Hypothalamus (tissue), 51 donors: Measurements from ENCODE around the gene MARK1.

Experiments used
- DNase-seq, 51 donors: peaks; one replicate each; lab custom pipeline; 2025; lab: John Stamatoyannopoulos, UW

MARK1 gene

DNA sequence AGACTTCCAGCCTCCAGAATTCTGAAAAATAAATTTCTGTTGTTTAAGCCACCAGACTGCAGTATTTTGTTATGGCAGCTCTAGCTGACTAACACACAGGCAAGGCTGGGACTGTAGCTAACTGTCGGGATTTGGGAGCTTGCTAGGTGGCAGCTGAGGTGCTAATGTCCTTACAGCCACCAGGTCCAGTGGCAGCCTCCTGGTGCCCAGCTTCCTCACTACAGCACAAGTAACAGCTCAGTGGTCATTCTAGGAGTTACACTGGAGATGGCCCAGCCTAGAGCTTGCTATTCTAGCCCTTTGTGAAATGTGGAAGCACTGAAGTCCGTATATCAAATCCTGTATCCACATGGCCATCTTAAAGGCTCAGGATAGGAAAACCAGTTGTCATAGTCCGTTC lies 157.9 kb downstream of the MARK1 start:
- DNase-seq, result no peak

DNA sequence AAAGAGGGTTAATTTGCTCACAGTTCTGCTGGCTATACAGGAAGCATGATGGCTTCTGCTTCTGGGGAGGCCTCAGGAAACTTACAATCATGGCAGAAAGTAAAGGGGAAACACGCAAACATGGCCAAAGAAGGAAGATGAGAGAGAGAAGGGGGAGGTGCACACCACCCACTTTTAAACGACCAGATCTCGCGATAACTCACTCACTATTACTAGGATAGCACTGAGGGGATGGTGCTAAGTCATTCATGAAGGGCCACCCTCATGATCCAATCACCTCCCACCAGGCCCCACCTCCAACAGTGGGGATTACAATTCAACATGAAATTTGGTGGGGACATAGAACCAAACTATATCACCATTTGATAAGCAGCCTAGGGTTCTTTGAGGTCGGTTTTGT lies 159.9 kb downstream of the MARK1 start:
- DNase-seq, result no peak

DNA sequence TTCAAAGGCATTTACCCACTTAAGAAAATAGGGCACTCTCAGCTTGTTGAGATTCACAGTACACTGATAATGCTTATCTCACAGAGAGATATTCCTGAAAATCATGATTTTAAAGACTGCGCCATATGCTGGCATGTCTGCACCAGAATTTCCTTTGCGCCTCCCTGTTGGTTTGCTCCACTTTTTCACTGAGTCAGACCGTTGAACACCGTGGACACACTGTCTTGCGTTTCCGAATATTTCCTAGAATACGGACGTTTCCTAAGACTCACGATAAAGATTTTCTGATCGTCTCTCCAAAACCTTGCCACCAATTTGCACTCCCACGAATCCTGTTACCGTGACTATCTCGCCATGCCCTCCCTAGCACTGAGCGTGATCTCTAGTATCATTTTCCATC lies 161.7 kb downstream of the MARK1 start:
- DNase-seq, result no peak

DNA sequence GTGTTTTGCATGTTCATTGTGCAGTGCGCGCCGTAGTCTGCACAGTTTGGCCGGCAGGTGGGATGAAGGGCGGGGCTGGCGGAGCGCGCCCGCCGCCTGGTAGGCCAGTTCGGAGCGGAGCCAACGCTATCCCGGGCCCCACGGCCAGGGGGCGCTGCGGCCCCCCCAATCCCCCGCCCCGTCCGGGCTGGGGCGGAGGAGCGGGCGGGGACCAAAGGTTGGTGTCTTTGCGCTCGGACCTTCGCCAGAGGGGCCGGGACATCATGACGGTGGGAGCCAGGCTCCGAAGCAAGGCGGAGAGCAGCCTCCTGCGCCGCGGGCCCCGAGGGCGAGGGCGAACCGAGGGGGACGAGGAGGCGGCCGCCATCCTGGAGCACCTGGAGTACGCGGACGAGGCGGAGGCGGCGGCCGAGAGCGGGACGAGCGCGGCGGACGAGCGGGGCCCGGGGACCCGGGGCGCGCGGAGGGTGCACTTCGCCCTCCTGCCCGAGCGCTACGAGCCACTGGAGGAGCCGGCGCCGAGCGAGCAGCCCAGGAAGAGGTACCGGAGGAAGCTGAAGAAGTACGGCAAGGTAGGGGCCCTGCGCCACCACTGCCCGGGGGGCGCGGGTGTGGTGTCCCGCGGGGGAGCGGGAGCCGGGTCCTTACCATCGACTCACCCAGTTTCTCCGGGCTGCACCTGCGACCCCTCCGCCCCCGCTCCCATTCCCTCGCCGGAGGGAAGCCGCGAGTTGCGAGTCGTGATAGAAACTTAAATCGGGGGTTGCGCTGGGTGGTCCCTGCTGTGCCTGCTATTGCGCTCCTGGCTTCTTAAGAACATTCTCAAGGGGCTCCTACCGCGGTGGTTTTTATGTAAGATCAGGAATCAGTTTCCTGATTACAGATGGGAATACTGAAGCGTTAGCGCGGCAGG lies 162.5 kb downstream of the MARK1 start, which contains the start of gene C1orf115:
Gene C1orf115, plus strand, starts transcription at position 224 of the 913 bp plus-strand sequence. Its CDS starts 40 bp downstream, at position 264.
- DNase-seq, result peak in 29 of 51 donors; percentile 5 to 68 (median 16)

DNA sequence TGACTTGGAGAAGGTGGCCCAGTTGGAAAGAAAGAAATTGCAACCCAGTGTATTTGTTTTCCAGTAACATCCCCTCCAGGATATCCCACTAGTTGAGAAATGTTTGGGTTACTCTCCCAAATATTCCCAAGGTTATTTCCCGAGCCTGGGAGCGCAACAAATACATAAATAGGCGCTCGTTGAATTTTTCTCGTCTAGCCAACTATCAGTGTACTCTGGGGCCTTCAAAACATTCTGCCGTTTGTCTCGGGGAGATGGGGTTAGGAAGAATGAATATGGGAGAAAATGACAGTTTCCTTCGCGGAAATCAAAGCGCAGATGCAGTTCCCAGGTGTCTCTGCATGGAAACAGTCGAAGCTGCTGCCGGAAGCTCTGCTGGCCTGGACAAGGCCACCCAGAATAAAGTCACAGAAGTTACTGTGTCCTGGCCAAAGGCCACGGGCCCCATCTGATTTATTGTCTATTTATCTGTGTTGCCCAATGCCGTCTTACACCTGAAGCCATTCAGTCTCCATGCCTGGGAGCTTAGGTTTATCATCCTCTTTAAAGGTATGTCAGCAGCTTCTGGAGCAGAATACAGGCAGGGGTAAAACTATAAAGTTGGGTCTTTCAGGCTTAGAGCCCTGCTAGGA lies 163.2 kb downstream of the MARK1 start:
- DNase-seq, result no peak

DNA sequence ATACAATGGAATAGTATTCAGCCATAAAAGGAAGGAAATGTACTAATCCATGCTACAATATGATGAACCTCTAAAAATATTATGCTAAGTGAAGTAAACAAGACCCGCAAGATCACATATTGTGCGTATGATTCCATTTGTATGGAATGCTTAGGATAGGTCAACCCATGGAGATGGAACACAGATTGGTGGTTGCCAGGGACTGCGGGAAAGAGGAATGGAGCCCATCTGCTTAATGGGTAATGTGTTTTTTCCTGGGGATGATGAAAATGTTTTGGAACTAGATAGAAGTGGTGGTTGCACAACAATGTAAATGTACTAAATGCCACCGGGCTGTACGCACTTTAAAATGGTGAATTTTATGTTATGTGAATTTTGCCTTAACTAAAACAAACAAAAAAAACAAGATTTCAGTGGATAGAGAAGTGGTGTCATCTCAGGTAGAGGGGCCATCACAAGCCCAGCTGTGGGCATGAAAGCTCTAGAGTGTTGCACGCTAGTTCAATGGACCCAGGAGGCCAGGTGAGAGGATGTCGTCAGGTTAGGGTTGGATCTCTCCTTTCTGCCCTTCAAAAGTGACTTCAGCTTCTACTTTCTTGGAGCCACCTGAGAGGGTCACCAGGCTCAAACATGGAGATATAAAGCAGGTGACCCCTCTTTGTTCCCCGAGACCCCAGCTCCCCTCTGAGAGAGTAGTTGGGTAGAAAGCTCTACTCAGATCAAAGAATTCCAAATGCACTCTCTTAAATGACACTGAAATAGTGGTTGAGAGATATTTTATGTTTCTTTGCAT lies 164.7 kb downstream of the MARK1 start:
- no peak for DNase-seq

DNA sequence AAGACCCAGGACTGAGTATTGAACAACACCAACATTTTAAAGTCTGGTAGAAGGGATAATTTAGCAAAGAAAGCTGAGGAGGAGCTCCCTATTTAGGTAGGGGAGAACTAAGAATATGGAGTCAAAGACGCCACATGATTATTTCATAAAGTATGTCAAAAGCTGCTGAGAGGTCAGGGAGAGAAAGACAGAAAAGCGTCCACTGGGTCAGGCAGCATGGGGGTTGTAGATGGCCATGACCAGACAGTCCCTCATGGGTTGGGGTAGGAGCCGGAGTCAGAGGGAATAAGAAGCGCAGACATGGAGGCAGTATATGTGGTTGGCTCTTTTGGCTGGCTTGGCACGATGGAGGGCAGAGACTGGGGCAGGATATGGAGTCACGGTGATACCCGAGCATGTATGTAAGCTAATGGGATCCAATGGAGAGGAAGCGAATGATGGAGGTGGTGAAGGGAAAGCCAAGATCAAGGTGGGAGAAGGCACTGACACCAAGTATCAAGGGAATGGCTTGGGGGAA lies 167.0 kb downstream of the MARK1 start:
- DNase-seq, result no peak

DNA sequence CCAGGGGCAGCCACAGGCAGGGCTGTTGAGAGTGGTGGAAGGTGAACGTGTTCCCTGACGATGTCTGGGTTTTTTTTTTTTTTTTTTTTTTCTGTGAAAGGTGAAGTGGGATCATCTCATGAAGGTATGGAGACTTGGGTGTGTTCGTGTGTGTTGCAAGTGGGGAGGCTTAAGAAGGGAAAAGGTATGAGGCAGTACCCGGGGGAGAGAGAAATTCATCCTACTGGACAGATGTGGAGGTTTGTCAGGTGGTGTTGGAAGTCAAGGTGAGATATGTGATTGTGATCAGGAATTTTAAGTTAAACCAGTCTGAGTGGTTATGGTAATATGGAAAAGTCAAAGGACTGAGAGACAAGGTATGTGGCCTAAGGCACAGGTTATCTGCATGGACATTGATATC lies 167.5 kb downstream of the MARK1 start:
- no peak for DNase-seq

DNA sequence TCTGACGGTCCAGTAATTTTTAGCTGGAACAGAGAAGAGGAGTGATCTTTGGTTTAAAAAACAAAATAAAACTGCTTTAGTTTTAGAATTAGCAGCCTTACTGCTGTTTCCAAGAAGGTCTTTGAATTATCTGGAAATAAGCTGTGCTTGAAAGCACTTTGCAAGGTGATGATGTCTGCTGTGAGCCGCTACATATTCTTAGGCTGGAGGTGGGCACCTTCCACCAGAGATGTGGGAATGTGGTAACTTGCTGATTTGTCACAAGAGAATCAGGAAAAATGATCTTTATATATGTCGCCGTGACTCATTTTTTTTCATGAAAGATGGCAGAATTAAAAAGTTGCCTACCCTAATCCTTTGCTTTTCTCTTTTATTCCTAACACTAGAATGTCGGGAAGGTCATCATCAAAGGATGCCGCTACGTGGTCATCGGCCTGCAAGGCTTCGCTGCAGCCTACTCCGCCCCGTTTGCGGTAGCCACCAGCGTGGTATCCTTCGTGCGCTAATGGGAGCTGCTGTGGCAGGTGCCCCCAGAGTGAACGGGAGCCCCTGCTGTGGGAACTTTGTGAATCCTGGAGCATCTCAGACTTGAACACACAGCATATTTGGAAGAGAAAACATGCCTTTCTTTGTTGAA lies 168.4 kb downstream of the MARK1 start:
- DNase-seq, result peak in 1 of 51 donors; percentile 29

DNA sequence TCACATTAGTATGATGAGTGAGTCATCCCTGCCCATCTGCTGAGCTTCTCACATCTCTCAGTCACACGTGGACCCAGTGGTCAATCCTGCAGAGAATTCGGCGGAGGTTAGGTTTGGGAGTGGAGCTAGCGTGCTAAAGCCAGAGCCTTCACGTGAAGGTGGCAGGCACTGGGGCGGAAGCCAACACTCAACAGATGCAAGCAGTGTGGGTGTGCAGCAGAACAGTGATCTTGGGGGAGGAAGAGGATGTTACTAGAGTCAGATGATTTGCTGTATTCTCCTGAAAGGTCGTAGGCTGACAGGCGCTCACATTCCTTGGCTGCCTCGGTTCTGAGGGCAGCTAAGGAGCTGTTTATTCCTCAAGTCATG lies 168.9 kb downstream of the MARK1 start:
- DNase-seq, result peak in 2 of 51 donors; percentile 49 to 59

DNA sequence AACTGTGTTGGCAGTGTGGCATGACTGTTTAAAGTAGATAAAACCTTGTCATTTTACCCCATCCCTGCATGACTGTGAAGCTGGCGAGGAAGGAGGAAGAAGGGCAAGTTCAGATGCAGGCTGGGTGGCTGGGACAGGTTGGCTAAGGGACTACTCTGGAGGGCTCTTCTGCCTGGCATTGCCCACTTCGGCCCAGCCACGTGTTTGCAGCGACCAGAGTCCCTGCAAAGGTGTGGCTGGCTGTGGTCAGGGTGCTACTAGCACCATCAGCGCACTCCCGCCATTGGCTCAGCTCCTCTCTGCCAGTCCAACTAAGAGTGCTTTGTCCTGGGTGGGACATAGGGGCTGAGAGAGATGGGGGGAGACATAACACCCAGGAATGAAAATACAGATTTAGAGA lies 169.4 kb downstream of the MARK1 start:
- DNase-seq, result no peak

DNA sequence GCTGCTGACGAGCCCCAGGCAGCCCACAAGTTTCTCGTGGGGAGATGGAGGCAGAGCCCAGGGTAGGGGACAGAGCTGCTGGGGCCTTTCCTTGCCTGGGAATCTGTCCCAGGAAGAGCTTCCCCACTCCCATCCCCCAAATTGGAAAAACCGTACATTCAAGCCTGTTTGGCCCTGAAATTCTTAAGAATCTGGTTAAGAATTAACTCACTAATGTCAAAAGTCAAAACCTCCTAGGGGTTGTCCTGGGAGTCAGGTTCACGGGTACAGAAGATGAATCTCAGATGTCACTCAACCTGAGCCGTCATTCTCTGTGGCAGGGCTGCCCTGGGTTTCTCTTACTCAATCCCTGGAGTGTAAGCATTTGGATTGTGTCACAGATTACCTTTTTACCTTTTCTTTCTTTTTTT lies 170.7 kb downstream of the MARK1 start:
- no peak for DNase-seq

DNA sequence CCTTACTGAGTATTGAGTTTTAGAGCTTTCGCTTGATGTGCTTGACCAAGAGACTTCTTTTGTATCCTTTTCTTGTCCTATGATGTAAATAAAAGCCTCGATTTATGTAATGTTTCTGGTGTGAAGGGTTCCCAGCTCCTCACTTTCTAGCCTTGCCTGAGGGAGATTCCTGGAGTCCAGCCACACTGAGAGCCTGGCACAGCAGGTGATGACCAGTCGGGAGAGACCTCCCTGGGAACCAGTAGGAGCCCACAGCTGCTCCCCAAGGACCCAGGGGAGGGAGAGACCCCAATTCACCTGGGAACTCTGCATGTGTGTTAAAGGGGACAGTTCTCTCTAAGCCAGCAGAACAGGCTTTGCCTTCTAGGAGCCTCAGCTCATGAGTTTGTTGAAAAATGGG lies 171.1 kb downstream of the MARK1 start:
- no peak for DNase-seq

DNA sequence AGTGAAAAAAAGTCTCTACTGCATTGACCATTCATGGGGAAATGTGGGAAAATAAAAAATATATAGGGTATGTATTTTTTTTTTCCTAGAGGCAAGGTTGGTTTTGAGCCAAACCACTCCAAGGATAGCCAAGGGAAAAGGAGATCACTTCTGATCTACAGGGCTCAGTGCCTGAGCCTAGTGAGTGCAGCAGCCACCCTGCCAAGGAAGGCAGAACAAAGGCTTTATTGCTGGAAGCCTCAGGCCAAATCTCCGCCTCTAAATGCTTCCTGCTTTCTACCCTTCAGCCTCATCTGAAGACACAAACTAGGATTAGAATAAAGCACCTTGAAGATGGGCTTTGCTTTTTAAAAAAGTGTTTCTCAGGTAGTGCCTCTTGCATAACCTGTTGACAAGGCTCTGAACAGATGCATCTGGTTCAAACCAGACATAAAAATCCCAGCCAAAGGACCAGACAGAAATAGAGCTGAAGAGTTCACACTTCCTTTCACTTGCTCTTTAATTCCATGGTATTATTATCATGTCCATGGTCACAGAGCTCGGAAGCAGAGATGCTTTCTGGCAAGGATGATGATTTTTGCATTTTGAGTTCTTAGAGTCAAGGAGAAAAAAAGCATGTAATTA lies 172.7 kb downstream of the MARK1 start:
- DNase-seq, result peak in 5 of 51 donors; percentile 2 to 34 (median 8)

DNA sequence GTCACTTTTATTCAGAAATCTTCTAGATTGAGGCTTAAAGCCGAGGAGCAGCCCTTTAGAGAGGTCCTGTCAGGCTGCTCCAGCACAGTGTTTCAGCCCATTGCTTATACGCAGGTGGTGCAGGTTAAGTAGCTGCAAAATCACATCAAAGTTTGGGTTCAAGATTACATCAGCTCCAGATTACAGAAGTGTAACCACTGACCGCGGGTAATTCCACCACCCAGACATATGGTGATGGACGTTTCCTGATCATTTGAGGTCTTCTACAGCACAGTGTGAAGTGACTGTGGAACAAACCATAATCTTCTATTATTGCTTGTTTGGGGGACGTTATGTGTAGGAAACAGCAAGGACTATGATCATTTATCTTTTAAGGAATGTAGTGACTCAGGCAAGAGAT lies 174.0 kb downstream of the MARK1 start:
- DNase-seq, result no peak

DNA sequence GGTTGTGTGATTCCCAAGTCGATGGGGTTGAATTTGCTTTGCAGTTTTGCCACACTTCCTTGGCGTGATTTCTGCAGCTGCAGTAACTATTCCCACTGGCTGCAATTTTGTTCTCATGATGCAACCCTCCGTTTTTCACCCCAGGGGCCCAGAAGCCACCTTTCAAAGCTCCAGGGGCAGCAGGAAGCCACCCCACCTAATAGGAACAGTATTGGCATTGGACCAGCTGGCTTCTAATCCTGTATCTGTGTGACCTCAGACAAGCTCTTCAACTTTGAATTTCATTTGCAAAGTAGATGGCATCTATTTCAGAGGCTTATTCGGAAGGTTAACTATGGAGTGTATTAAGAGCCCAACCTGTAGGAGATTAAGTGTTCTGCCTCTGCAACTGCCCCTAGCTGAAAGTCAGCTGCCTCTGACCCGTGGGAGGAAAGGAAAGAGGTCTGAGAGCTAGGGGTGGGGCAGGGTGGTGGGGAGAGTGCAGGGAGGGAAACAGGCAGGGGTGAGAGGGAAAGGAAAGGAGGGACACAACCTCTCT lies 174.9 kb downstream of the MARK1 start:
- no peak for DNase-seq

DNA sequence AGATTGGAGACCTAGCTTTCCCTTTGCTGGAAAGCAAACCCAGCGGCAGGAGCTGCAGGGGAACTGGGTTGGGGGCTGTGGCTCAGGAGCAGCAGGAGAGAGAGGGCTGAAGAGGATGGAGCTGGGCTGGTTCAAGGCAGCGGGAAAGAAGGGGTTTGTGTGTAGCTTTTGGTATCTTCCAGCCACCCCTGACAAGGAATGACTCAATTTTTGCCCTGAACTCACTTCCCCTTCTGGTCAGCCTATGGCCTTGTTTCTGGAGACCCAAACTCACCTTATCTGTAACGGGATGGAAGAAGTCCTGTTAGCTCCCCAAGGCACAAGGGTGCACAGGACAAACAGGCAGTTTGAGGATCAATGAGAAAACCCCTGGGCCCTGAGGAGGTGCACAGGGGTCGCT lies 175.4 kb downstream of the MARK1 start:
- no peak for DNase-seq

DNA sequence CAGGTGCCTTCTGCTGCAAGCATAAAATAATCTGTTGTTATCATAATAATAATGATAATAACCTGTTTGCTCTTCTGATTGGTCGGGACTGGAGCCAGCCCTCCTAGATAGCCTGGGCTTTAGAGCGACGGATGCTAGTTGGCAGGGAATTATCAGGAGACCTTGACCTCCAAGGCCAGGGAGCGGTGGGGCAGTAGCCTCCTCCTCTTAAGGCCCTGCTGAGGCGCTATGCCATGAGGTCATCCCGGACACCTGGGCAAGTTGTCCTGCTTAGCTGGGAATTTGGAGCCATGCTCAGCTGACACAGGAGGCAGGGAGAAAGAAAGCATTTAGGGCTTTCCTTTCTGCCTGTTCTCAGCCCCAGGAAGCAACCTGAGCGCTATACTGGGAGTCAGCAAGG lies 177.8 kb downstream of the MARK1 start:
- DNase-seq, result no peak

DNA sequence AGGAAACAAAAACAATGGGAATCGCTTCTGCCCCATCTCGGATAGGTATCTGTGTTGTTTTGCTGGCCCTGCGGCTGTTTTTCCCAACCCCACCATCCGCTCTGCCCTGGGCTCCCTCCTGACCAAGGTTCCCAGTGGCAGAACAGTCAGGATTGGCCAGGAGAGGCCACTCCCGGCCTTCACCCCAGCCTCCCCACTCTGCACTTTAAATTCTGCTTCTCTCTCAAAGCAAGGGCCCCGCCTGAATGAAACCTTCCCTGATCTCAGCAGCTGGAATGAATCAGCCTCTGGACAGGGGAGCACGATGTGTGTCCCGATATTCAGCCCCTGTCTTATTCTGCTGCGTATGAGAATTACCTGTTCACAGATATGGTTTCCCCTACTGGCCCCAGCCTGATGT lies 178.5 kb downstream of the MARK1 start:
- DNase-seq, result no peak

DNA sequence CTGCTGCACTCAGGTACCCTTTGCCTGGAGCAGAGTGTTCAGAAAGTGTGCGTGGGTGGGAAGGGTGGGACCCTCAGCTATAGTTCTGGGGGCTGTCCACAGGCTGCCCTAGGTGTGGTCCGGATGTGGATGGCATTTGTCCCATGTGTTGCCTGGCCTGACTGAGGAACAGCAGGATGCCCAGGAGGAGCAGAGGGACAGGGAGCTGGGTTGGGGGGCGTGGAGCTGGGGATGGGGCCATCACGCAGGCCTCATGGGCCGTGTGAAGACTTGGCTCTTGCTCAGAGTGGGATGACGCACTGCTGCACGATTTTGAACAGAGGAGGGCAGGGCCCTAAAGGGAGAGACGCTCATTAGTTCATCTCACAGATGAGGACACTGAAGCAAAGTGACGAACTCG lies 179.2 kb downstream of the MARK1 start:
- no peak for DNase-seq
